Muscle of leg (tissue), 11 donors: ENCODE data around the gene TMEM135. TPM values are rescaled to one million over a fixed set of nuclear protein-coding genes. Genes with fewer than 3 reads are reported as not detected.
"Not testable (repeated sequence)": the region's sequence is repeated elsewhere in the genome, so short reads cannot be mapped to it uniquely, and the experiment has no call there.

Experiments used
- DNase-seq: peaks from one replicate; pipeline ENCODE4 v3.0.0; 2013
- H3K27ac ChIP-seq: one replicate; pipeline ENCODE4 v1.5.1; 2013; ENCODE audit warnings: mild to moderate bottlenecking, low read length, control low read depth
- H3K27me3 ChIP-seq: one replicate; pipeline ENCODE4 v1.6.1; 2013; ENCODE audit warnings: low read length; ENCODE audit not compliant: control insufficient read depth, insufficient read depth
- H3K36me3 ChIP-seq: one replicate; pipeline ENCODE4 v1.6.1; 2013; ENCODE audit warnings: low read length; ENCODE audit not compliant: control insufficient read depth, insufficient read depth
- H3K4me1 ChIP-seq: one replicate; pipeline ENCODE4 v1.6.1; 2013; ENCODE audit warnings: low read length; ENCODE audit not compliant: control insufficient read depth, insufficient read depth
- H3K4me3 ChIP-seq: one replicate; pipeline ENCODE4 v1.5.1; 2013; ENCODE audit warnings: low read length, control low read depth
- H3K9me3 ChIP-seq: replicated peaks from 2 replicates; pipeline ENCODE4 v1.6.1; 2013; ENCODE audit warnings: low read depth, low read length; ENCODE audit not compliant: control insufficient read depth
- WGBS: methylation state at CpG from one replicate; pipeline ENCODE4 v1.1.5; 2013; ENCODE audit warnings: missing lambda C conversion rate; ENCODE audit not compliant: insufficient coverage; 5-methylcytosine and 5-hydroxymethylcytosine counted together
- polyA plus RNA-seq, 8 donors: library from polyadenylated mRNA; unstranded; fragments of 120-200 nt; gene quantifications; one replicate each; pipeline versions ENCODE4 v1.2.1 to v1.2.3, GENCODE V29; 2013; ENCODE audit warnings: inconsistent platforms in 1 of 8, low replicate concordance in 1 of 8; ENCODE audit not compliant: insufficient read length in 8 of 8, insufficient read depth in 1 of 8
- total RNA-seq: library from RNA; stranded (reverse); fragments of 120-200 nt; gene quantifications from one replicate; pipeline ENCODE4 v1.2.4, GENCODE V29; 2013

The TMEM135 gene
- total and polyA plus RNA-seq, 9 donors = 10.5 to 21.1 (median 14.9) TPM

GRCh38 chr11:87136236-87136635 lies 98.5 kb downstream of the TMEM135 start:
- peak; percentile 96 for DNase-seq
- no CpG with 5 or more reads among the region's 1 CpG for WGBS
- Histone ChIP-seq H3K27me3 (no peaks in the 10 kb centered on the region), H3K36me3 (no peaks in the 10 kb centered on the region), H3K27ac (no peak overlapping the region), H3K4me3 (no peak overlapping the region), H3K9me3 (peaks cover 7% of the 10 kb centered on the region), H3K4me1 (no peaks in the 10 kb centered on the region)

- Histone ChIP-seq H3K9me3 (peaks cover 7% of the 10 kb centered on the region), H3K27me3 (no peaks in the 10 kb centered on the region), H3K4me1 (no peaks in the 10 kb centered on the region), H3K36me3 (no peaks in the 10 kb centered on the region), H3K27ac (no peak overlapping the region), H3K4me3 (no peak overlapping the region)
- WGBS = no CpG with 5 or more reads among the region's 2 CpGs
- peak; percentile 37 for DNase-seq
These were observed 100.0 kb downstream of the TMEM135 start for GRCh38 chr11:87137711-87138110.

- Histone ChIP-seq H3K27ac (no peak overlapping the region), H3K4me3 (no peak overlapping the region), H3K9me3 (peaks cover 7% of the 10 kb centered on the region), H3K36me3 (no peaks in the 10 kb centered on the region), H3K27me3 (no peaks in the 10 kb centered on the region), H3K4me1 (no peaks in the 10 kb centered on the region)
- DNase-seq = no peak
- no CpG with 5 or more reads among the region's 1 CpG for WGBS
These were observed 101.7 kb downstream of the TMEM135 start for GRCh38 chr11:87139475-87139874.

- Histone ChIP-seq H3K27me3 (no peaks in the 10 kb centered on the region), H3K36me3 (no peaks in the 10 kb centered on the region), H3K4me1 (no peaks in the 10 kb centered on the region), H3K27ac (no peak overlapping the region), H3K9me3 (peaks cover 7% of the 10 kb centered on the region), H3K4me3 (no peak overlapping the region)
- WGBS = no CpG with 5 or more reads among the region's 2 CpGs
- DNase-seq = no peak
These were observed 103.6 kb downstream of the TMEM135 start for GRCh38 chr11:87141322-87141721.

GRCh38 chr11:87141980-87142514 lies 104.3 kb downstream of the TMEM135 start:
- WGBS = 100% methylated on average over 2 of the region's 3 CpGs
- no peak overlapping the region for H3K27ac ChIP-seq
- H3K36me3 ChIP-seq = no peaks in the 10 kb centered on the region
- H3K9me3 ChIP-seq = peaks cover 7% of the 10 kb centered on the region
- no peaks in the 10 kb centered on the region for H3K27me3 ChIP-seq
- DNase-seq = no peak
- H3K4me3 ChIP-seq = no peak overlapping the region
- no peaks in the 10 kb centered on the region for H3K4me1 ChIP-seq

DNA sequence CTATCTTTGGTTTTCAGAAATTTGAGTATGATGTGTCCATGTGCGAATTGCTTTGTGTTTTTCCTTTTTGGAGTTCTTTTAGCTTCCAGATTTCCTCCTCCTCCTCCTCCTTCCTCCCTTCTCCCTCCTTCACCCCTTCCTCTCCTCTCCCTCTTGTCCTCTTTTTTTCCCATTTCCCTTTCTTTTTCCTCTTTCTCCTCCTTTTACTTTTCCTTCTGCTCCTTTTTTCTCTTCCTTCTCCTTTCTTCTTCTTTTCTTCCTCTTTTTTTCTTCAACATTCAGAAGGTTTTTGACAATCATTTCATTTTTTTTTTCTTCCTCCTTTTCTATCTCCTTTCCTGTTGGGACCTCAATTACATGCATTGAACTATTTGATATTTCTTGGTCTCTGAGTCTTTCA lies 104.9 kb downstream of the TMEM135 start:
- H3K27me3 ChIP-seq = no peaks in the 10 kb centered on the region
- H3K4me1 ChIP-seq = no peaks in the 10 kb centered on the region
- WGBS = no CpG with 5 or more reads among the region's 1 CpG
- H3K36me3 ChIP-seq = no peaks in the 10 kb centered on the region
- no peak overlapping the region for H3K27ac ChIP-seq
- no peak for DNase-seq
- H3K4me3 ChIP-seq = no peak overlapping the region
- H3K9me3 ChIP-seq = peaks cover 7% of the 10 kb centered on the region

DNA sequence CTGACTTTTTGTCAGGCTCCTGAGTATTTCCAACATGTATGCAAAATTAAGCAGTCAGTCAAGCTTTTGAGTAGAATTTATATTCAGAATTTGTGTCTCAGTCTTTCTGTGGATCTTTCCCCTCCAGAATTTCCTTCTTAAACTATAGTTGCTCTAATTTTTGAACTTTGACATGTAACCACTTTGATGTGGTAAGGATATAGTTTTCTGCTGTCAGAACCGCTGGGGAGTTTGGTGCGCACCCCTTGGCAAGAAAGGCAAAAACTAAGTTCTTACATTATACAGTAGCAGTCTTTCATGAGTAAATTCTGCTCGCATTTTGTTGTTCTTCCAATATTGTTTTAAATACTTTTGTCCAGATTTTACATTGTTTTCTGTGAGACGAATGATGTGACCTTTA lies 105.9 kb downstream of the TMEM135 start:
- Histone ChIP-seq H3K9me3 (peaks cover 5% of the 10 kb centered on the region), H3K4me3 (no peak overlapping the region), H3K27me3 (no peaks in the 10 kb centered on the region), H3K36me3 (no peaks in the 10 kb centered on the region), H3K4me1 (no peaks in the 10 kb centered on the region), H3K27ac (no peak overlapping the region)
- DNase-seq = no peak
- WGBS = no CpG with 5 or more reads among the region's 4 CpGs

- DNase-seq = no peak
- no peaks in the 10 kb centered on the region for H3K27me3 ChIP-seq
- WGBS = no CpG with 5 or more reads among the region's 3 CpGs
- H3K4me1 ChIP-seq = no peaks in the 10 kb centered on the region
- H3K27ac ChIP-seq = no peak overlapping the region
- H3K4me3 ChIP-seq = no peak overlapping the region
- H3K36me3 ChIP-seq = no peaks in the 10 kb centered on the region
- peaks cover 3% of the 10 kb centered on the region for H3K9me3 ChIP-seq
These were observed 106.5 kb downstream of the TMEM135 start for GRCh38 chr11:87144252-87144651.

- DNase-seq = no peak
- H3K4me3 ChIP-seq = no peak overlapping the region
- no CpG with 5 or more reads among the region's 2 CpGs for WGBS
- H3K27me3 ChIP-seq = no peaks in the 10 kb centered on the region
- no peaks in the 10 kb centered on the region for H3K9me3 ChIP-seq
- H3K36me3 ChIP-seq = no peaks in the 10 kb centered on the region
- H3K4me1 ChIP-seq = no peaks in the 10 kb centered on the region
- H3K27ac ChIP-seq = no peak overlapping the region
These were observed 111.0 kb downstream of the TMEM135 start for GRCh38 chr11:87148749-87149148.

DNA sequence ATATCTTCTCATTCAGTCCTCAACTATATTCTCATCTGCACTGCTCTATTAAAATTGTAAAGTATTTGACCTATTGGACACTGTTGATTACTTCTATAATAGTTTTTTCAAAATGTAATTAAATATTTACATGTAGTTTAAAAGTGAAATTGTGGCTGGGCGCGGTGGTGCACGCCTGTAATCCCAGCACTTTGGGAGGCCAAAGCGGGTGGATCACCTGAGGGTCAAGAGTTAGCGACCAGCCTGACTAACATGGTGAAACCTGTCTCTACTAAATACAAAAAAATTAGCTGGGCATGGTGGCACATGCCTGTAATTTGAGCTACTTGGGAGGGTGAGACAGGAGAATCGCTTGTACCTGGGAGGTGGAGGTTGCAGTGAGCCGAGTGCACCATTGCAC lies 112.0 kb downstream of the TMEM135 start:
- not testable (repeated sequence) for H3K27me3 ChIP-seq, DNase-seq, H3K4me3 ChIP-seq, H3K36me3 ChIP-seq, H3K27ac ChIP-seq, H3K4me1 ChIP-seq, H3K9me3 ChIP-seq
- WGBS = 100% methylated on average over 1 of the region's 7 CpGs

DNA sequence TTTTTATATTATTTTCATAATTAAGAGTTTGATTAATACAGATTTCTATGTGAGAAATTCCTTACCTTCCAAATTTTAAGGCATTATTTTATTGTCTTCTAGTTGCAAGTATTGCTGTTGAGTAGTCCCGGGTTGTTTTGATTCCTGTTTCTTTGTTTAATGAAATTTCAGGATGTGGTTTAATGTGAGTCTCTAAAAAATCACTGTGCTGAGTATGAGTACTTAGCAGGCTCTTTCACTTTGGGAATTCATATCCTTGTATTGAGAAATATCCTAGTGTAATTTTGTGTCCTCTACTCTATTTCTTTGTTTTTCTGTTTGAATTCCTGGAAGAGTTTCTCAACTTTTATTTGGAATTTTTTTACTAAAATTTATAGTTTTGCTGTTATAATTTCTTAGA lies 113.2 kb downstream of the TMEM135 start:
- no peak for DNase-seq
- Histone ChIP-seq H3K4me3 (no peak overlapping the region), H3K9me3 (no peaks in the 10 kb centered on the region), H3K36me3 (no peaks in the 10 kb centered on the region), H3K27me3 (no peaks in the 10 kb centered on the region), H3K4me1 (no peaks in the 10 kb centered on the region), H3K27ac (no peak overlapping the region)
- WGBS = 40% methylated on average over 1 of the region's 1 CpG
